ENCODE data around the gene GASK1A. TPM values are rescaled to one million over a fixed set of nuclear protein-coding genes. Genes with fewer than 3 reads are reported as not detected.

The GASK1A gene
- total and polyA plus RNA-seq, 8 donors: 1.2 to 23.6 (median 8.1) TPM

- intact Hi-C loops (cut with DNase I; ENCODE audit: low total_unique reads): no loop called here
- H3K36me3 ChIP-seq: no peaks in the 10 kb centered on the region
- H3K27me3 ChIP-seq: no peaks in the 10 kb centered on the region
- peaks cover 0 to 9% (median 0%) of the 10 kb centered on the region in 4 donors for H3K4me1 ChIP-seq
- no peak overlapping the region for H3K4me3 ChIP-seq
- H3K27ac ChIP-seq: no peak overlapping the region
- DNase-seq: no peak
- WGBS, 5 donors: 84 to 89% (median 86%) methylated on average over 4 to 5 of the region's 5 CpGs
- TF ChIP-seq EP300 (IDR thresholded peaks at IDR 0.05) (no peak), POLR2AphosphoS5 (IDR thresholded peaks at IDR 0.05) (no peak), POLR2A (IDR thresholded peaks at IDR 0.05) (no peak), CTCF (IDR thresholded peaks at IDR 0.05) (no peak)
- H3K9me3 ChIP-seq: no peaks in the 10 kb centered on the region
Measured at GRCh38 chr3:43035801-43036365, 56.8 kb downstream of the GASK1A start.

- Histone ChIP-seq H3K4me3 (no peak overlapping the region), H3K4me1 (peaks cover 0 to 3% (median 0%) of the 10 kb centered on the region in 4 donors), H3K9me3 (no peaks in the 10 kb centered on the region), H3K27ac (no peak overlapping the region), H3K36me3 (no peaks in the 10 kb centered on the region), H3K27me3 (no peaks in the 10 kb centered on the region)
- intact Hi-C loops (cut with DNase I; ENCODE audit: low total_unique reads): no loop called here
- no peak for DNase-seq
- 77 to 87% (median 85%) methylated on average over 9 of the region's 9 CpGs for WGBS, 5 donors
- TF ChIP-seq POLR2AphosphoS5 (IDR thresholded peaks at IDR 0.05) (no peak), EP300 (IDR thresholded peaks at IDR 0.05) (no peak), CTCF (IDR thresholded peaks at IDR 0.05) (no peak), POLR2A (IDR thresholded peaks at IDR 0.05) (no peak)
Measured at GRCh38 chr3:43036621-43037423, 57.7 kb downstream of the GASK1A start.

GRCh38 chr3:43038010-43038409 lies 58.9 kb downstream of the GASK1A start:
- DNase-seq: no peak
- intact Hi-C loops (cut with DNase I; ENCODE audit: low total_unique reads): no loop called here
- H3K4me3 ChIP-seq: no peak overlapping the region
- H3K4me1 ChIP-seq: peaks cover 0 to 6% (median 0%) of the 10 kb centered on the region in 4 donors
- no peaks in the 10 kb centered on the region for H3K27me3 ChIP-seq
- no peak overlapping the region for H3K27ac ChIP-seq
- WGBS, 5 donors: 71 to 86% (median 83%) methylated on average over 7 of the region's 7 CpGs
- TF ChIP-seq POLR2AphosphoS5 (IDR thresholded peaks at IDR 0.05) (no peak), CTCF (IDR thresholded peaks at IDR 0.05) (no peak), EP300 (IDR thresholded peaks at IDR 0.05) (no peak), POLR2A (IDR thresholded peaks at IDR 0.05) (no peak)
- H3K36me3 ChIP-seq: no peaks in the 10 kb centered on the region
- peaks cover 0 to 3% (median 0%) of the 10 kb centered on the region in 4 donors for H3K9me3 ChIP-seq

GRCh38 chr3:43041517-43041916 lies 62.4 kb downstream of the GASK1A start:
- H3K27me3 ChIP-seq: no peaks in the 10 kb centered on the region
- TF ChIP-seq POLR2AphosphoS5 (IDR thresholded peaks at IDR 0.05) (no peak), CTCF (IDR thresholded peaks at IDR 0.05) (no peak), EP300 (IDR thresholded peaks at IDR 0.05) (no peak), POLR2A (IDR thresholded peaks at IDR 0.05) (no peak)
- no peak overlapping the region for H3K27ac ChIP-seq
- WGBS, 5 donors: 95 to 99% (median 97%) methylated on average over 2 of the region's 2 CpGs
- H3K9me3 ChIP-seq: peaks cover 14 to 35% (median 21%) of the 10 kb centered on the region in 4 donors
- H3K36me3 ChIP-seq: no peaks in the 10 kb centered on the region
- intact Hi-C loops (cut with DNase I; ENCODE audit: low total_unique reads): no loop called here
- no peak for DNase-seq
- peaks cover 0 to 9% (median 0%) of the 10 kb centered on the region in 4 donors for H3K4me1 ChIP-seq
- H3K4me3 ChIP-seq: no peak overlapping the region
